ENCODE results near the gene KLF13. TPM values are rescaled to one million over a fixed set of nuclear protein-coding genes. Genes with fewer than 3 reads are reported as not detected.
A peak's percentile ranks its signal among the peaks of the same experiment; 100 is the strongest.

KLF13 gene
- total and polyA plus RNA-seq, 10 of the 15 experiments (the other 5 are each of a cell fraction or from before 2014, with no cell fraction given) = 20.3 to 109 (median 51.4) TPM

DNA sequence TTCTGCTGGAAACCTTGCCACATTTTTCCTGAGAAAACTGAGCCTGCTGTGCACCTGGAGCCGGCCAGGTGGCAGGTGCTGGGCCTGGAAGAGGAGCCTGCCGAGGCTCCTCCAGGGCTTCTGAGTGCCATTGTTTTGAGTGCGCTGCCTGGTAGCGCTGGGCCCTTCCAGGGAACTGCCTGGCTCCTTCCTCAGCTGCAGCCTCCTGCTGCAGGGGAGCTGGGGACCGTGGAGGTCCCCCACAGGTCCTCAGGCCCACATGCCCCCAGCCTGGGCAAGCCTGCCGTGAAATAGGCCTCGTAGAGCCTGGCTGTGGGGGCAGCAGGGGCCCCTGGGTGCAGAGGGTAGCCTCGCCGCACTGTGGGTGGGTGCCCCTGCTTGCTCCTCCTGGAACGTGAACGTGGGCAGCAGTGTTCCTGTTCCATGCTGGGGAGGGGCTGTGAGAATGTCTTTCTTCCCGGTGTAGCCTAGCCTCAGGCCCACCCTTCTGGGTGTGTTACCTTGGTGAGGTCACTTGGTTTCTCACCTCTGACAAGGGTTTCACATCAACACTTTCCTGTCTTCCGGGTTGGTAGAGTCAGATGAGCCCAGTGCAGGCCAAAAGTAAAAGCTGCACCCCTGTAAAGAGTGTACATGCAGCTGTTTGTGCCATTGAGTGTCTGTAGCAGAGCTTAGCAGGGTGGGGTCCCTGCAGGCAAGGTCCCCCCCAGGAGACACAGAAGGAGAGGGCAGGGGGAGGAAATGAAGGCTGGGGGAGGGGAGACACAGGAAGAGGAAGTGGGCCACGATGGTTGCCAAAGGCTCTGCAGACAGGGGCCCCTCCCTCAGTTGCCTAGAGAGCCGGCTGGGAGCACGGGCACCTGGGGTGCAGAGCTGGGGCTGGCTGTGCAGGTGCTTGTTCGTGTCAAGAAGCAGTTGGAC, 34.5 kb downstream of the KLF13 start:
- no peak for DNase-seq (ENCODE audit: low read depth, low spot score)
- WGBS (ENCODE audit: insufficient coverage, insufficient replicate concordance, low lambda C conversion rate, missing lambda C conversion rate) = 16% methylated on average over 16 of the region's 17 CpGs
- TF ChIP-seq EGR1 (IDR thresholded peaks at IDR 0.05; ENCODE audit: borderline replicate concordance in 1 of 2, low read depth in 2 of 2, low read length in 2 of 2) (peak in 1 of 2 experiments; percentile 46; a peak in 2 of 3 replicates), RBBP5 (conservative IDR thresholded peaks at IDR 0.05) (no peak), TBL1XR1 (IDR thresholded peaks at IDR 0.05; ENCODE audit: low read depth, low read length) (0 out of 2 replicates have a peak, but pooled peaks have one; percentile 51), WRNIP1 (IDR thresholded peaks at IDR 0.05; ENCODE audit: borderline replicate concordance, low read depth, low read length) (no peak), SKIL (IDR thresholded peaks at IDR 0.05; ENCODE audit: low read depth, poor library complexity, severe bottlenecking) (peak; percentile 26), BCLAF1 (IDR thresholded peaks at IDR 0.05) (no peak), ZBTB11 (CRISPR knock-in tag; IDR thresholded peaks at IDR 0.05) (no peak)
- TF ChIP-seq, protein P1, sequence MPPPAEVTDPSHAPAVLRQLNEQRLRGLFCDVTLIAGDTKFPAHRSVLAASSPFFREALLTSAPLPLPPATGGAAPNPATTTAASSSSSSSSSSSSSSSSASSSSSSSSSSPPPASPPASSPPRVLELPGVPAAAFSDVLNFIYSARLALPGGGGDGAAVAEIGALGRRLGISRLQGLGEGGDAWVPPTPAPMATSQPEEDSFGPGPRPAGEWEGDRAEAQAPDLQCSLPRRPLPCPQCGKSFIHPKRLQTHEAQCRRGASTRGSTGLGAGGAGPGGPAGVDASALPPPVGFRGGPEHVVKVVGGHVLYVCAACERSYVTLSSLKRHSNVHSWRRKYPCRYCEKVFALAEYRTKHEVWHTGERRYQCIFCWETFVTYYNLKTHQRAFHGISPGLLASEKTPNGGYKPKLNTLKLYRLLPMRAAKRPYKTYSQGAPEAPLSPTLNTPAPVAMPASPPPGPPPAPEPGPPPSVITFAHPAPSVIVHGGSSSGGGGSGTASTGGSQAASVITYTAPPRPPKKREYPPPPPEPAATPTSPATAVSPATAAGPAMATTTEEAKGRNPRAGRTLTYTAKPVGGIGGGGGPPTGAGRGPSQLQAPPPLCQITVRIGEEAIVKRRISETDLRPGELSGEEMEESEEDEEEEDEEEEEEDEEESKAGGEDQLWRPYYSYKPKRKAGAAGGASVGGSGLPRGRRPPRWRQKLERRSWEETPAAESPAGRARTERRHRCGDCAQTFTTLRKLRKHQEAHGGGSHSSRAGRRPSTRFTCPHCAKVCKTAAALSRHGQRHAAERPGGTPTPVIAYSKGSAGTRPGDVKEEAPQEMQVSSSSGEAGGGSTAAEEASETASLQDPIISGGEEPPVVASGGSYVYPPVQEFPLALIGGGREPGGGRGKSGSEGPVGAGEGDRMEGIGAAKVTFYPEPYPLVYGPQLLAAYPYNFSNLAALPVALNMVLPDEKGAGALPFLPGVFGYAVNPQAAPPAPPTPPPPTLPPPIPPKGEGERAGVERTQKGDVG (CRISPR knock-in tag; IDR thresholded peaks at IDR 0.05) = no peak

More for the DNA sequence above, 34.5 kb downstream of the KLF13 start:
- BruUV-seq (replicated peaks) = no TSS peak
- Histone ChIP-seq H4K20me1 (ENCODE audit: control insufficient read depth, insufficient read depth) (no peaks in the 10 kb centered on the region), H2AFZ (ENCODE audit: control insufficient read depth, low read depth, low read length) (no peak overlapping the region), H3K27me3 (replicated peaks in 1 of 2; ENCODE audit: control insufficient read depth in 2 of 2, insufficient read depth in 2 of 2, low read length in 1 of 2) (no peaks in the 10 kb centered on the region), H3K4me2 (ENCODE audit: control insufficient read depth, insufficient read depth) (peak overlapping the region; percentile 84), H3K9me3 (replicated peaks; ENCODE audit: control insufficient read depth, insufficient read depth, low read length) (no peaks in the 10 kb centered on the region), H3K36me3 (ENCODE audit: control insufficient read depth in 2 of 2, insufficient read depth in 2 of 2, low read length in 1 of 2) (peaks cover 18 to 19% of the 10 kb centered on the region in 2 experiments), H3K27ac (ENCODE audit: control insufficient read depth, insufficient read depth) (peak overlapping the region; percentile 85), H3K9ac (ENCODE audit: control insufficient read depth, insufficient read depth, low read length) (peak overlapping the region; percentile 60), H3K4me3 (peak overlapping the region; percentile 61), H3K4me1 (ENCODE audit: control insufficient read depth, insufficient read depth, low read length) (peaks cover 82% of the 10 kb centered on the region), H3K79me2 (ENCODE audit: control insufficient read depth, insufficient read depth, low read length) (peaks cover 92% of the 10 kb centered on the region)
- POLR2A ChIA-PET = interaction anchor here (1.1 to 1.2 kb wide), 2 partner anchors 9 to 133 kb away, joined by 3 read pairs; no protein-coding TSS in a partner anchor
- SMC1A ChIA-PET (ENCODE audit: uncharacterized antibody, unreplicated experiment) = interaction anchor here (0.8 to 2.9 kb wide), 11 partner anchors 8 to 161 kb away, joined by 3 to 16 read pairs (median 6); no protein-coding TSS in a partner anchor
- FAIRE-seq (peak; percentile 69), ATAC-seq (peak; percentile 79)
- CTCF ChIA-PET = interaction anchor here (0.6 to 1.5 kb wide), 4 partner anchors 74 to 161 kb away, joined by 3 to 7 read pairs (median 4); no protein-coding TSS in a partner anchor
- RAD21 ChIA-PET (ENCODE audit: unreplicated experiment) = interaction anchor here (0.7 to 2.8 kb wide), 4 partner anchors 8 to 146 kb away, joined by 3 to 17 read pairs (median 4); no protein-coding TSS in a partner anchor
- intact Hi-C loops (cut with micrococcal nuclease; ENCODE audit: unreplicated experiment) = no loop called here
- in situ Hi-C loops (cut with MboI) = no loop called here
